GM10266 (cell line): ENCODE results near the gene RGS11.

ENCODE experiments used
- DNase-seq: peaks from one replicate; pipeline ENCODE4 v3.0.0; 2012; ENCODE audit errors: extremely low spot score
- TF ChIP-seq, protein P1 (sequence below): IDR thresholded peaks from 2 replicates; pipeline ENCODE4 v1.5.1; 2012; ENCODE audit warnings: mild to moderate bottlenecking, low read depth; ENCODE audit not compliant: control insufficient read depth, insufficient read depth; ENCODE audit errors: missing control alignments

Gene RGS11

DNA sequence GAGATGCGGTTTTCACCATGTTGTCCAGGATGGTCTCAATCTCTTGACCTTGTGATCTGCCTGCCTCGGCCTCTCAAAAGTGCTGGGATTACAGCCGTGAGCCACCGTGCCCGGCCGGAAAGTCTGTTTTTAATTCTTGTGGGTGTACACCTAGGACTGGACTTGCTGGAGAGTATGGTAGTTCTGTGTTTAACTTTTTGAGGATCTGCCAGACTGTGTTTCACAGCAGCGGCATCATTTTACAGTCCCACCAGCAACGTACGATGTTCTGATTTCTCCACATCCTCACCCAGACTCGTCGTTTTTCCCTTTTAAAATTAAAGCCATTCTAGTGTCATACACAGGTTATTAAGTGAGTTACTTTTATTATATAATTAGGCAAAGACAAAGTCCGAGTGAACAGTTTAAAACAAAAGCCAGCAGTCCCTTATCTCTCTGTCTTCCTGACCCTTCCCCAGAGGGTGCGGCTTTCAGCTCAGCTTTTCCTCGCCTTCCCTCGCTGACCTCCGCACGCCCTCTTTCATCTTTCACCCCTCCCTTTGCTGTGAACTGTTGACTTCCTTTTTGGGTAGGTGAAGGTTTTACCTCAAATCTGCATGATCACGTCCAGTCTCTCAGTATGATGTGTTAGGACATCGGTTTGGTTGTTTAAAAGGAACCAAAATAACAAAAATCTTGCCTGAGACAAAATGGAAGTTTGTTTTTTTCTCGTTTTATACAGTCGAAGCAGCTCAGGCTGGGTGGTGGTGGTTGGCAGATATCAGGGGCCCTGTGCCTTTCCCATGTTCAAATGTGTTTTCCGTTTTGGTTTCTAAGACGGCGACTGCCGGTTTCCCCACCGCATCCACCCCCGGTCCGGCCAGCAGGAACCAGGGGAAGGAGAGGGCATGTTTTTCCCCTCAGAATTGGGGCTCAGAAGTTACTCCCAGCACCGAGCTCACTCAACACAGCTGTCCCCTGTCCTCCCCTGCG is 23.1 kb downstream of the RGS11 start:
- TF ChIP-seq, protein P1, sequence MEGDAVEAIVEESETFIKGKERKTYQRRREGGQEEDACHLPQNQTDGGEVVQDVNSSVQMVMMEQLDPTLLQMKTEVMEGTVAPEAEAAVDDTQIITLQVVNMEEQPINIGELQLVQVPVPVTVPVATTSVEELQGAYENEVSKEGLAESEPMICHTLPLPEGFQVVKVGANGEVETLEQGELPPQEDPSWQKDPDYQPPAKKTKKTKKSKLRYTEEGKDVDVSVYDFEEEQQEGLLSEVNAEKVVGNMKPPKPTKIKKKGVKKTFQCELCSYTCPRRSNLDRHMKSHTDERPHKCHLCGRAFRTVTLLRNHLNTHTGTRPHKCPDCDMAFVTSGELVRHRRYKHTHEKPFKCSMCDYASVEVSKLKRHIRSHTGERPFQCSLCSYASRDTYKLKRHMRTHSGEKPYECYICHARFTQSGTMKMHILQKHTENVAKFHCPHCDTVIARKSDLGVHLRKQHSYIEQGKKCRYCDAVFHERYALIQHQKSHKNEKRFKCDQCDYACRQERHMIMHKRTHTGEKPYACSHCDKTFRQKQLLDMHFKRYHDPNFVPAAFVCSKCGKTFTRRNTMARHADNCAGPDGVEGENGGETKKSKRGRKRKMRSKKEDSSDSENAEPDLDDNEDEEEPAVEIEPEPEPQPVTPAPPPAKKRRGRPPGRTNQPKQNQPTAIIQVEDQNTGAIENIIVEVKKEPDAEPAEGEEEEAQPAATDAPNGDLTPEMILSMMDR: no peak
- DNase-seq: peak; percentile 55

DNA sequence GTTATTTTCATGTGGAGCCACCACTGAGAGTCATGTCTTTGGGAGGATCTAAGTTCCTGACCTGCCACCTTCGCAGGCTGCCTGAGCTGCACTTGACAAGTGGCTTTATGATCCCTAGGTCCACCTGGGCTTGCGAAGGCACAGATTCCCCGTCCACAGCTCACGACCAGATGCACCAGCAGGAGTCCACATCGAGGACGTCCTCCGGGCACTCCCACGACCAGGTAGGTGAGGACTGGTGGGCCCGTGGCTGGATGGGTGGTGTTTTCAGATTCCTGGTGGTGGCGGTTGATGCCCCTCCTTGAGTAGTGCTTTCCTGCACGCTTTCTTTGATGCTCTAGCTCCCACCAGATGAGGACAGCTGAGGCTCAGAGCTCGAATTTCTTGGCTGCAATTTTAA is 26.3 kb downstream of the RGS11 start:
- no peak for DNase-seq
- TF ChIP-seq, protein P1: no peak

DNA sequence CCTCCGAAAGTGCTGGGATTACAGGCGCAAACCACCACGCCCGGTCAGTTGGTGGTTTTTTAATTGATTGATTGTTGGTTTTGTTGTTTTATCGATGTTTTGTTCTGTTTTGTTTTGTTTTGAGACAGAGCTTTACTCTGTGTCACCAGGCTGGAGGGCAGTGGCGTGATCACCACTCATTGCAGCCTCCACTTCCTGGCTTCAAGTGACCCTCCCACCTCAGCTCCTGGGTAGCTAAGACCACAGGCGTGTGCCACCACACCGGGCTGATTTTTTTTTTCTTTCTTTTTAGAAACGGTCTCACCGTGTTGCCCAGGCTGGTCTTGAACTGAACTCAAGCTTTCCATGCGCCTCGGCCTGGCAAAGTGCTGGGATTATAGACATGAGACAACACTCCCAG is 28.7 kb downstream of the RGS11 start:
- DNase-seq: no peak
- TF ChIP-seq, protein P1: no peak

DNA sequence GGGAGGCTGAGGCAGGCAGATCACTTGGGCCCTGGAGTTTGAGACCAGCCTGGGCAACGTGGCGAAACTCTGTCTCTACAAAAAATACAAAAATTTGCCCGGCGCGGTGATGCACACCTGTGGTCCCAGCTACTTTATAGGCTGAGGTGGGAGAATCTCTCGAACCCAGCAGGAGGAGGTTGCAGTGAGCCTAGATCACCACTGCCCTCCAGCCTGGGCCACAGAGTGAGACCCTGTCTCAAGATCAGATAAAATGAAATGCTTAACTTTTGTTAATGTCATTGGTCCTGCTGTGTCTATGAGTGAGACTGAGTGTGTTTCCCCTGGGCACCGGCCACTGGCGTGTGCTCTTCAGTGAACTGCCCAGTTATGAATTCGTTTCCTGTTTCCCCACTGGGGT is 30.6 kb downstream of the RGS11 start:
- no peak for DNase-seq
- TF ChIP-seq, protein P1: no peak

DNA sequence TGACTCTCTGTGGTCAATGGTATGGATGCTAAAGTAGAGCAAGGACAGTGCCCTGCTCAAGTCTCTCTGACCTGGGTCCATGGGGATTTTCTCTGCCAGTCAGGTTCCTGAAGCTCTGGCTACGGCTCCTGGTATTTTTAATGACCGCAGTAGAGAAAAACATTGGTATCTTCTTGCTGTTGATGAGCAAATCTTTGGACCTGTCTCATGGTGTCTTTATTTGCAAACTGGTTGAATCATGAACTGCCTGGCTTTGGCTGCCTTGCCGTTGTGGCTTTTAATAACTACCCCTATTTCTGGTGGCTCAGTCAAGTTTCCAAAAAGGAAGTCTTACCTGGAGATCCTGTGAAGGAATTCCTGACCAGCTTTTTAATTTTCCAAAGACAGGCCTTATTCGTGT is 32.4 kb downstream of the RGS11 start:
- TF ChIP-seq, protein P1: no peak
- DNase-seq: no peak

DNA sequence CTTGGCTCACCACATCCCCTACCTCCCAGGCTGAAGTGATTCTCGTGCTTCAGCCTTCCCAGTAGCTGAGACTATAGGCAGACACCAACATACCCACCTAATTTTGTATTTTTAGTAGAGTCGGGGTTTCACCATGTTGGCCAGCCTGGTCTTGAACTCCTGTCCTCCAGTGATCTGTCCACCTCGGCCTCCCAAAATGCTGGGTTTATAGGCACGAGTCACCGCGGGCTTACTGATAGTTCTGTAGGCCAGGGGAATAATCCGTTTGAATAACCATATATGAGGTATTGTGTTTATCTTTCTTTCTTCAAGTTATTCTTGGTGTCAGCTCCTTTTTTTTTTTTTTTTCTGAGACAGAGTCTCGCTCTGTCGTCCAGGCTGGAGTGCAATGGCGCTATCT is 33.5 kb downstream of the RGS11 start:
- TF ChIP-seq, protein P1: no peak

DNA sequence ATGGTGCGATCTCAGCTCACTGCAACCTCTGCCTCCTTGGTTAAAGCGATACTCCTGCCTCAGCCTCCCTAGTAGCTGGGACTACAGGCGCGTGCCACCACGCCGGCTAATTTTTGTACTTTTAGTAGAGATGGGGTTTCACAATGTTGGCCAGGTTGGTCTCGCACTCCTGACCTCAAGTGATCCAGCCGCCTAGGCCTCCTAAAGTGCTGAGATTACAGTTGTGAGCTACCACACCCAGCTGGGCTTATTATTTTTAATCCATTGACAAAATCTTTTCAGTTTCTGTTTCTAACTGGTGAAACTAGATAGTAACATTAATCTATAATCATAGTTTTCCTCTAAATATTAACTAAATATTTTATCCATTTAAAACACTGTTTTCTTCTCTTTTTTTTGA is 35.2 kb downstream of the RGS11 start:
- TF ChIP-seq, protein P1: no peak
- DNase-seq: no peak

More for the DNA sequence above, 33.5 kb downstream of the RGS11 start:
- no peak for DNase-seq
